ENCODE data around the gene HSPA4.
A peak's percentile ranks its signal among the peaks of the same experiment; 100 is the strongest.

The HSPA4 gene

GRCh38 chr5:133106761-133107572 lies 55.2 kb downstream of the HSPA4 start:
- DNase-seq = no peak

DNA sequence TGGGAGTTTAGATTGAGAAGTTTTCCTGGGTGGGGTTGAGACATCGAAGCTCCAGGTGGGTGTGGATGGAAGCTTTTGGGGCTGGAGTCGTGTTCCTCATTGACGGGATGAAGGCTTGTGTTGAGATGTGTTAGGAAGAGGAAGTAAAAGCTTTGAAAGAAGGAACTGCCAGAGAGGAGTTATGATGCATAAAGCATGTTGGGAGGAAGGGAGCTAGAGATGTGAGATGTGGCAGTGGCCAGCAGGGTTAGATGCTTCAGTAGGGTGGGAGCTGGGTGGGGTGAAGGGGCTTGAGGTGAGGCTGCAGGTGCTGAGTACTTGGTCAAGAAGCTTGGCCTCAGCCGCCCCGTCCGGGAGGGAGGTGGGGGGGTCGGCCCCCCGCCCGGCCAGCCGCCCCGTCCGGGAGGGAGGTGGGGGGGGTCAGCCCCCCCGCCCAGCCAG lies 56.7 kb downstream of the HSPA4 start:
- DNase-seq = no peak

DNA sequence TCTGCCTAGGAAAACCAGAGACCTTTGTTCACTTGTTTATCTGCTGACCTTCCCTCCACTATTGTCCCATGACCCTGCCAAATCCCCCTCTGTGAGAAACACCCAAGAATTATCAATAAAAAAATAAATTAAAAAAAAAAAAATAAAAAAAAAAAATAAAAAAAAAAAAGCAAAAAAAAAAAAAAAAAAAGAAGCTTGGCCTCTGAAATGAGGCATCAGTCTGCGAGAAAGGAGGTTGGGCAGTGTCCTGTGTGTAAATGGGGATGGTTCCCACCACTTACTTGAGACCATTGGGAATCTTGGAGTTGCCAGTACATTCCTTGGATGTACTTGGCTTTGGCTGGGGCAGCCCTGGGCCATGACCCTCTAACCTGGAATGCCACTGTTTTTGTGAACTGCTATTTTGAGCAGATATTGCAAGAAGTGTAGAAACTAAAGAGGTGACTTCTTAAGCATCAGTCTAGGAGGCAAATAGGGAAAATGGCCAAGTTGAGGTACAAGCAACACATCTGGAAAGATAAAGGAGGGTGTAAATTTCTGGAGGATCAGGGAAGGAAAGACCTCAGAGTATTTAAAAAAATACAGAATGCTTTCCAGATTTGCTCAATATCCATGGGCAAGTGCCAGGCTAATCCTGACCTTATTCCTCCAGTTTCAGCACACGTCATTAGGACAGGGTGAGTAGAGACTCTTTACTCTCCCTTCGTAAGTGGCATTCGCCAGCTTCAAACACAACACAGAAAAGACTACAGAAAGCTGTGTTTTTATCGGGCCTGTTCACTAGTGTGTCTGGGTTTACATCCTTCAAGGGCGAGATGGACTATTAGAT lies 58.1 kb downstream of the HSPA4 start:
- DNase-seq = no peak

DNA sequence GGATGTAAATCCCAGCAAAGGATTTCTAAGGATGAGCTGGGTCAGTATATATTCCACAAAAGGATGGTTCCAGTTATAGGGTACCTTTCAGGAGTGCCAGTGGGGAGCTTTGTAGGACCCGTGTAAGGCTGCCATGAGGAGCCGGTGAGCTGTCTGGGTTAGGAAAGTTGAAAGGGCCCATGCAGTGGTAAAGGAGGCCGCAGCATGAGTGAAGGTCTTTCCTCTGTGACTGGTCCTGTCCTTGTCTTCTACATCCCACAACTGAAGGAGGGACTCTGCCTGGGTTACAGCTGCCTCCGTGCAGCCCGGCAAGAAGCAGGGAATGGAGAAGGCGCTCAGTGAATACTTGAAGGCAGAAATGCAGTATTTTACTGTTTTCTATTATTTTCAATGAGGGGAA lies 58.9 kb downstream of the HSPA4 start:
- no peak for DNase-seq

- DNase-seq = peak; percentile 70
Measured at GRCh38 chr5:133111299-133111698, 59.5 kb downstream of the HSPA4 start.

GRCh38 chr5:133112026-133112660 lies 60.3 kb downstream of the HSPA4 start:
- DNase-seq = no peak

DNA sequence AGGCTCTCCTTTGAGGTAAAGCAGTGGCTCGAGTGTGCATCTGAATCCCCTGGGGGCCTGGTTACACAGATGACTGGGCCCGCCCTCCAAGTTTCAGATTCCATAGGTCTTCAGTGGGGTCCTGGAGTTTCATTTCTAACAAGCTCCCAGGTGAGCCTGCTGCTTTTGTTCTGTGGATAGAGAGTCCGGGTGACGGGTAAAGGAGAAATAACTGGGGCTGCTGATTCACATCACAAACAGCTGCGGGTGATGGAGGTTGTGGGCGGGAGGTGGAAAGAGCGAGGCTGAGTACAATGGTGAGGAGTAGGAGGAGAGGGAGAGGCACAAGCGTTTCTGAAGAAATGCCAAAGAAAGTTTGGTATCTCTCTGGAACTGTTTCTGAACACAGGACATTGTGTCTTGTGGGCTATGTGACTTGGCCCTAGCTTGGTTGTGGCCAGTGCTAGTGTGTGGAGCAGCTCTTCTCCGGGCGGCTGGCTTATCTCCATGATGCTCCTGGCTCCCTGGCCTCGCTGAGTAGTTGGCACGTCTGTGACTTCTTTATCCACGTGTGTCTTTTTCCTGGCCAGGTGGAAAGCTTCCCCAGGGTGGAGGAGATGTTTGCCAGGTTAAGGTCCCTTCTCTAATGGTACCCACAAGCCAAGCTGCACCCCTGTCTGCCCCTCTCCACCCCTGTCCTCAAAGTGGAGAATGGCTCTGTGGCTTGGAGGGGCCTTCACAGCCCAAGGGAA lies 61.7 kb downstream of the HSPA4 start:
- no peak for DNase-seq

DNA sequence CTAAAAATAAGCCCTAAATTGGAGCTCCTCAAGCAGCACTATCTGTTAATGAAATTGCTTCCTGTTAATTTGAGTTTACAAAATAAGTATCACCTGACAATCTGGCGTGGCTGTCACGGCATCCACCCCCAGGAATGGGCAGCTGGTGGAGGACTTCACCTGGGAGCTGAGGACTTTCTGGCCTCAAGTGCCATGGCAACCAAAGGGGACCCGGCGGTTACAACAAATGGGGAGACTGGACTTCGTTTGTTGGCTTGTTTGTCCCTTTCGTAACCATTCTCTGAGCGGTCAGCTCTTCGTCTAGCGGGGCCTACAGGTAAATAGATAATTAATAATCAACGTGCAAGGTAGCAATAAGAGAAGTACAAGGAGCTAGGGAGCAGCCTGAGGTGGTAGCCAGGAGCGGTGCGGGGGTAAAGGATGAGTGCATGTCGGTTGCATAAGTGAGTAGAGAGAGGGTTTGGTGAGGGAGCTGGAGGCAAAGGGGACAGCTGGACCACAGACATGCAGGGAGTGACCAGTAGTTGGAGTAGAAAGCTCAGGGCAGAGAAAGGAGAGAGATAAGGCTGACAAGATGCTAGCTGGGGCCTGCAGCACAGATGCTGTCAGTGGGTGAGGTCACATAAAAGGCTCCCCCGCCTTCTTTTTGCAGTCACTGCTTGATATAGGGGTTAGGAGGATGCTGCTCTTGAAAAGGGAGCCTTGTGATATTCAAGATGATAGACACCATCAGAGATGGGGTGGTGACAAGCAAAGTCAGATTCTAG lies 62.5 kb downstream of the HSPA4 start:
- DNase-seq = no peak

GRCh38 chr5:133114933-133115310 lies 63.1 kb downstream of the HSPA4 start:
- no peak for DNase-seq

- DNase-seq = no peak
Measured at GRCh38 chr5:133116601-133117000, 64.8 kb downstream of the HSPA4 start.

DNA sequence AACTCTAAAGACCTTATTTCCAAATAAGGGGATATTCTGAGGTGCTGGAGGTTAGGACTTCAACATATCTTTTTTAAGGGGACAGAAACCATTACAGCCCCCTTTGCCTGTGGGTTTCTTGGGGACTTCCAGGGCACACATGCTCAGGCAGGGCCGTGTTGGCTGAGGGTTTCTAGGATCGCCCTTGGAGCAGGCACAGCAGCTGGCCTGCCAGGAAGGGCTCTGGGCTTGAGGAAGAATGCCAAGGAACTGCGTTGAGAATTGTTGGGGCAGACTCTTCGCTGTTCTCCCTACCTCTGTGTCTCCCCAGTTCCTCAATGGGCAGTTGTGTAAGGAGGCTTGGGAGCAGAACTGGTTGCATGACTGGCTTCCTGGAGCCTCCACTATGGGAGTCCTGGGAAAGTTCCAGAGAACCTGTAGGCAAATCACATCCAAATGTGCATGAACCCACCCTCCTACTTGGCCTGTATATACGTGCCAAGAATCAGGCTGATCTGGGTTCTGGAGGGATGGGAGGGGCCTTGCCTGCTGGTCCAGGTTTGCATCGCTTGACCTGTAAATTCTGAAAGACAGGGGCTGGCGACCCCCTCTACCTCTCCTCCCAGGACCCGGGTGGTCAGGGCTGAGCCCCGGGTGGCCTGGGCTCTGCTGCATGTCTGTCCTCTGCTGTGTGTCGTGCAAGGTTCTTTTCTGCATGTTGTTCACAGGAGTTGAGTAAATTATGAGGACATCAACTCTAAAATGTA lies 65.5 kb downstream of the HSPA4 start:
- no peak for DNase-seq

DNA sequence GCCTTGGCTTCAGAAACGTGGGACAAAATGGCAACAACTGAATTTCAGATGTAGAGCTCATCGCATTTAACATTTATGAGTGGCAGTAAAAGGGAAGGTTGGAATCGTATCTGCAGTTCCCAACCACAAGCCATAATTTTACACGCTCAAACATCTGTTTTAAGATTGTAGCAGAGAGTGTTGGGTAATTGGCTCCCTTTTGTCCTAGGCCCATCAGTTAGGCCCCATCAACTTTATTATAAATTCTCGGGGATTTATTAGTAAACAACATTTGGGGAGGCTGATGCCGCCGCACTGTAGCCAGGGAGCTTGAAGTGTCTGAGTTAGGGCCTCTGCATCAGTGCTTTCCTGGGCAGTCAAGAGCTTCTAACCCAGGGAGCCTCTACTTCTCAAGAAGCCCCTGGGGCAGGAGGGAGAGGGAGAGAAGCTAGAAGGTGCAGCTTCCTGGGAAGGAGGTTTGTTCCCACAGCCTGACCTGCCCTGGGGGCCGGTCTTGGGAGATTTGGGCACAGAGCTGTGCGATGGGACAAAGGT lies 66.2 kb downstream of the HSPA4 start:
- DNase-seq = no peak

GRCh38 chr5:133118741-133119140 lies 66.9 kb downstream of the HSPA4 start:
- no peak for DNase-seq

- DNase-seq = no peak
Measured at GRCh38 chr5:133119233-133119711, 67.5 kb downstream of the HSPA4 start.

GRCh38 chr5:133120156-133120750 lies 68.4 kb downstream of the HSPA4 start:
- no peak for DNase-seq

DNA sequence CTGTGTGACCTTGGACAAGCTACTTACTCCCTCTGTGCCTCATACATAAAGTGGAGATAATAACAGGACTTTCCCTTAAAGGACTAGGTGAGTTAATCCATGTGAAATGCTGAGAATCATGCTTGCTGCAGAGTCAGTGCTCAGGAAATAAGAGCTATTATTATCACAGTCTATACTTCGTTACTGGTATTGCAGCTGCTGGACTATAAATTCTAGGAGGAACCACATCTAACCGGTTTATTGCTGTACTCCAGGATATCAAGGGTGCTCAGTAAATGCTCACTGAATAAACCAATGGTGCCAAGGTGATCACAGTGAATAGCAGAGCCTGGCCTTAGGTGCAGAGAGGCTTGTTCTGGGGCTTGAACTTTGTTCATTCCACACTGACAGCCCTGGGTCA lies 69.3 kb downstream of the HSPA4 start:
- no peak for DNase-seq

DNA sequence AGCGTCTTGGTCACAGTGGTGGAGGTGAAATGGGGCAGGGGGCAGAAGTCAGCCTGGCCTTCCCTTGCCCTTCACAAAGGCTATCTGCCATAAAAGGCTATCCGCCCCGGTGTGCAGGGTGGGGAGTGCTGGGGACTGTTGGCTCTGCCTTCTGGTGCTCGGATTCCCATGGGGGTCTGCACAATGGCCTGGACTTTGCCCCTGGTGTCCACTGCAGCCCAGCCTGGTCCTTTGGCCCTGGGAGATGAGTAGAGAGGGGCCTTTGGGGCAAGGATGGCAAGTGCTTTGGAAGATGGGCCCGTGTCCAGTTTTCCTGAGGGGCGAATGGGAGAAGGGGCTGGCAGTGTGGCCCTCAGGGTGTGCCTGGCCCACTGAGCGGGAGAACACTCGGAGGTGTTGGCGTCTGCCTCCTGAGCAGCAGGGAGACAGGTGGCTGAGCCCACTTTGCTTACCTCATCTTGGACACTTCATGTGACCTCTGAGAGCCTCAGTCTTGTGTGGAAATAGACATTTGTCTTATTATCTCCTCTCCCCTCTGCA lies 69.9 kb downstream of the HSPA4 start:
- DNase-seq = no peak

GRCh38 chr5:133122711-133123110 lies 70.9 kb downstream of the HSPA4 start:
- no peak for DNase-seq

- DNase-seq = no peak
Measured at GRCh38 chr5:133123297-133123696, 71.5 kb downstream of the HSPA4 start.

DNA sequence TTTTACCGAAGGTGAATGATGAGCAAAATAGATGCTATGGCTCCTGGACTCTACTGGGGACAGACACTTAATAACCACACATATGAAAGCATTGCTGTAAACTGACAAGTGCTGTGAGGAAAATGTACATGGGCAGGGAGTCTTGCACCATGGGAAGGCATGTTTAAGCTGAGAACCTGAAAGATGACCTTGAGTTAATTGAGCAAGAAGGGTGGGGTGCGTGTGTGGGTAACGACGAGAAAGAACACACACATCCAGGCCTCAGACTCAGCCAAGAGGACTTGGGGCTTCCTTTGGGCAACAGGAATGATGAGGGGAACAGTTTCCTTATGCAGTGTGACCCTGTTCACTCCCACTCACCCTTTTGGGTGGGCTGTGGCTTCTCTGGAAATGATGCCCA lies 73.1 kb downstream of the HSPA4 start:
- DNase-seq = no peak

Data from CD4-positive, alpha-beta T cell treated with Interferon gamma for 1 hour (primary cell).